ENCODE results near the gene MYO1C.
A peak's percentile ranks its signal among the peaks of the same experiment; 100 is the strongest.
"Not testable (repeated sequence)": the region's sequence is repeated elsewhere in the genome, so short reads cannot be mapped to it uniquely, and the experiment has no call there.

MYO1C gene

GRCh38 chr17:1508709-1509108, 16.2 kb upstream of the MYO1C start:
- not testable (repeated sequence) for DNase-seq

GRCh38 chr17:1506649-1507267, 14.3 kb upstream of the MYO1C start:
- no peak for DNase-seq

GRCh38 chr17:1505586-1505985, 13.1 kb upstream of the MYO1C start:
- no peak for DNase-seq

GRCh38 chr17:1504866-1505265, 12.4 kb upstream of the MYO1C start:
- DNase-seq, result no peak

- no peak for DNase-seq
Measured at GRCh38 chr17:1503699-1504098, 11.2 kb upstream of the MYO1C start.

- no peak for DNase-seq
Measured at GRCh38 chr17:1498869-1499268, 6.4 kb upstream of the MYO1C start.

- no peak for DNase-seq
Measured at GRCh38 chr17:1498233-1498632, 5.7 kb upstream of the MYO1C start.

- DNase-seq, result no peak
Measured at GRCh38 chr17:1497831-1498230, 5.3 kb upstream of the MYO1C start.

GRCh38 chr17:1496869-1497268, 4.4 kb upstream of the MYO1C start:
- no peak for DNase-seq

- no peak for DNase-seq
Measured at GRCh38 chr17:1495265-1495989, 2.9 kb upstream of the MYO1C start.

- no peak for DNase-seq
Measured at GRCh38 chr17:1494736-1495253, 2.3 kb upstream of the MYO1C start.

- no peak for DNase-seq
Measured at GRCh38 chr17:1494203-1494602, 1.7 kb upstream of the MYO1C start.

- no peak for DNase-seq
Measured at GRCh38 chr17:1493291-1493980, 950 bp upstream of the MYO1C start.

- no peak for DNase-seq
Measured at GRCh38 chr17:1491443-1492248, 840 bp downstream of the MYO1C start.

GRCh38 chr17:1490643-1491442, 1.6 kb downstream of the MYO1C start:
- peak; percentile 53 for DNase-seq

- no peak for DNase-seq
Measured at GRCh38 chr17:1488826-1489270, 3.6 kb downstream of the MYO1C start.

GRCh38 chr17:1487939-1488825, 4.3 kb downstream of the MYO1C start:
- DNase-seq, result peak; percentile 65

GRCh38 chr17:1486802-1487695, 5.4 kb downstream of the MYO1C start:
- DNase-seq, result peak; percentile 76
